H9 (cell line): Measurements from ENCODE around the gene RFPL3. TPM values are rescaled to one million over a fixed set of nuclear protein-coding genes. Genes with fewer than 3 reads are reported as not detected.

ENCODE experiments used
- DNase-seq: peaks from one replicate; pipeline ENCODE4 v3.0.0-alpha.2; 2017
- H2AFZ ChIP-seq: one replicate; pipeline ENCODE4 v1.6.1; 2013; ENCODE audit warnings: mild to moderate bottlenecking, low read length, control low read depth, moderate library complexity
- H2AK5ac ChIP-seq: 2 replicates; pipeline ENCODE4 v1.6.1; 2013; ENCODE audit warnings: low read length, control low read depth, mixed read lengths; ENCODE audit not compliant: insufficient read length
- H2BK120ac ChIP-seq: one replicate; pipeline ENCODE4 v1.6.1; 2013; ENCODE audit warnings: low read depth, mild to moderate bottlenecking, low read length, control low read depth, inconsistent platforms; ENCODE audit not compliant: poor library complexity, severe bottlenecking
- H2BK12ac ChIP-seq: 2 replicates; pipeline ENCODE4 v1.6.1; 2013; ENCODE audit warnings: low read length, control low read depth, mixed read lengths, low read depth; ENCODE audit not compliant: insufficient read length
- H2BK15ac ChIP-seq: 2 replicates; pipeline ENCODE4 v1.6.1; 2013; ENCODE audit warnings: low read depth, low read length, control low read depth
- H2BK20ac ChIP-seq: one replicate; pipeline ENCODE4 v1.6.1; 2013; ENCODE audit warnings: low read depth, mild to moderate bottlenecking, low read length, control low read depth, inconsistent platforms; ENCODE audit not compliant: poor library complexity, severe bottlenecking
- H2BK5ac ChIP-seq: 2 replicates; pipeline ENCODE4 v1.6.1; 2013; ENCODE audit warnings: low read length, control low read depth, mixed read lengths; ENCODE audit not compliant: insufficient read length
- H3K14ac ChIP-seq: 2 replicates; pipeline ENCODE4 v1.6.1; 2013; ENCODE audit warnings: low read length, control low read depth; ENCODE audit not compliant: insufficient read depth
- H3K18ac ChIP-seq: 2 replicates; pipeline ENCODE4 v1.6.1; 2013; ENCODE audit warnings: low read depth, mild to moderate bottlenecking, mixed read lengths, low read length, control low read depth; ENCODE audit not compliant: insufficient read length
- H3K23ac ChIP-seq: 2 replicates; pipeline ENCODE4 v1.6.1; 2013; ENCODE audit warnings: low read length, control low read depth, mixed read lengths, low read depth; ENCODE audit not compliant: insufficient read length
- H3K23me2 ChIP-seq: 2 replicates; pipeline ENCODE4 v1.6.1; 2013; ENCODE audit warnings: low read depth, mild to moderate bottlenecking, mixed read lengths, low read length, control low read depth; ENCODE audit not compliant: insufficient read length, poor library complexity, severe bottlenecking
- H3K27ac ChIP-seq: 2 replicates; pipeline ENCODE4 v1.5.1; 2013; ENCODE audit warnings: low read length, control low read depth, mixed read lengths, low read depth; ENCODE audit not compliant: insufficient read length
- H3K27me3 ChIP-seq: 2 replicates; pipeline ENCODE4 v1.6.1; 2013; ENCODE audit warnings: low read length, control low read depth, inconsistent platforms; ENCODE audit not compliant: insufficient read depth
- H3K4ac ChIP-seq: 2 replicates; pipeline ENCODE4 v1.6.1; 2013; ENCODE audit warnings: low read depth, mild to moderate bottlenecking, control low read depth, inconsistent platforms, low read length, moderate library complexity
- H3K4me1 ChIP-seq: 2 replicates; pipeline ENCODE4 v1.6.1; 2013; ENCODE audit warnings: low read length, control low read depth, inconsistent platforms; ENCODE audit not compliant: insufficient read depth
- H3K4me2 ChIP-seq: 2 replicates; pipeline ENCODE4 v1.6.1; 2013; ENCODE audit warnings: low read length, control low read depth, mixed read lengths; ENCODE audit not compliant: insufficient read length, insufficient read depth
- H3K56ac ChIP-seq: 2 replicates; pipeline ENCODE4 v1.6.1; 2013; ENCODE audit warnings: low read depth, mild to moderate bottlenecking, mixed read lengths, low read length, control low read depth; ENCODE audit not compliant: insufficient read length
- H3K79me1 ChIP-seq: 2 replicates; pipeline ENCODE4 v1.6.1; 2013; ENCODE audit warnings: low read depth, mild to moderate bottlenecking, moderate library complexity, low read length, control low read depth, inconsistent platforms; ENCODE audit not compliant: insufficient read depth, poor library complexity, severe bottlenecking
- H3K79me2 ChIP-seq: 2 replicates; pipeline ENCODE4 v1.6.1; 2013; ENCODE audit warnings: low read length, control low read depth, inconsistent platforms; ENCODE audit not compliant: insufficient read depth
- H3K9ac ChIP-seq: 2 replicates; pipeline ENCODE4 v1.6.1; 2013; ENCODE audit warnings: low read length, control low read depth, mixed read lengths; ENCODE audit not compliant: insufficient read length; ENCODE audit errors: extremely low read depth
- H3K9me3 ChIP-seq: one replicate; pipeline ENCODE4 v1.6.1; 2013; ENCODE audit warnings: low read depth, low read length, inconsistent platforms; ENCODE audit not compliant: control insufficient read depth
- H3T11ph ChIP-seq: one replicate; pipeline ENCODE4 v1.6.1; 2013; ENCODE audit warnings: mild to moderate bottlenecking, low read length, control low read depth, inconsistent platforms
- H4K20me1 ChIP-seq: one replicate; pipeline ENCODE4 v1.6.1; 2013; ENCODE audit not compliant: control insufficient read depth, insufficient read length, insufficient read depth
- H4K5ac ChIP-seq: 2 replicates; pipeline ENCODE4 v1.6.1; 2013; ENCODE audit warnings: low read depth, mild to moderate bottlenecking, mixed read lengths, low read length, control low read depth; ENCODE audit not compliant: insufficient read length
- H4K8ac ChIP-seq: replicated peaks from 2 replicates; pipeline ENCODE4 v1.6.1; 2013; ENCODE audit warnings: low read length, control low read depth, mixed read lengths, low read depth; ENCODE audit not compliant: insufficient read length
- H4K91ac ChIP-seq: 2 replicates; pipeline ENCODE4 v1.6.1; 2013; ENCODE audit warnings: low read depth, mild to moderate bottlenecking, moderate library complexity, mixed read lengths, low read length, control low read depth; ENCODE audit not compliant: insufficient read length
- H3K27ac Mint-ChIP-seq, 3 experiments: 2 replicates in 2 of 3; 3 replicates in 1 of 3; pipeline ENCODE4 v1.8.0; 2020 to 2021; ENCODE audit warnings: mixed read lengths in 3 of 3, mild to moderate bottlenecking in 1 of 3, moderate library complexity in 1 of 3
- H3K27me3 Mint-ChIP-seq: 2 replicates; pipeline ENCODE4 v1.8.0; 2021; ENCODE audit warnings: low read depth, mild to moderate bottlenecking, moderate library complexity, mixed read lengths
- H3K36me3 Mint-ChIP-seq, 3 experiments: 2 replicates in 2 of 3; 3 replicates in 1 of 3; pipeline ENCODE4 v1.8.0; 2020 to 2021; ENCODE audit warnings: low read depth in 3 of 3, mixed read lengths in 3 of 3; ENCODE audit not compliant: insufficient read depth in 1 of 3
- H3K4me1 Mint-ChIP-seq, 2 experiments: 2 replicates each; pipeline ENCODE4 v1.8.0; 2020; ENCODE audit warnings: mixed read lengths in 2 of 2
- H3K4me3 Mint-ChIP-seq, 2 experiments: 2 replicates in 1 of 2; 3 replicates in 1 of 2; pipeline ENCODE4 v1.8.0; 2020 to 2021; ENCODE audit warnings: mild to moderate bottlenecking in 2 of 2, mixed read lengths in 2 of 2, moderate library complexity in 1 of 2
- H3K9me3 Mint-ChIP-seq, 2 experiments: 2 replicates in 1 of 2; 3 replicates in 1 of 2; pipeline ENCODE4 v1.8.0; 2020; ENCODE audit warnings: mild to moderate bottlenecking in 2 of 2, mixed read lengths in 2 of 2, moderate library complexity in 1 of 2
- WGBS: extraction: QIAGEN DNeasy Blood & Tissue Kit; methylation state at CpG from one replicate; pipeline ENCODE4 v1.1.7; 2013; ENCODE audit warnings: missing lambda C conversion rate, low lambda C conversion rate, mixed read lengths; ENCODE audit not compliant: insufficient read length; ENCODE audit errors: extremely low coverage; 5-methylcytosine and 5-hydroxymethylcytosine counted together
- total RNA-seq: library from RNA; stranded (reverse); gene quantifications from 2 replicates; pipeline ENCODE4 v1.2.1, GENCODE V29; 2021
- TF ChIP-seq, protein P1 (sequence below): fragments of 200-600 bp; sonication (generic); conservative IDR thresholded peaks from 3 replicates; pipeline ENCODE4 v1.8.0; 2021; ENCODE audit warnings: antibody characterized with exemption, mild to moderate bottlenecking

RFPL3 gene
- total RNA-seq, 1 experiment from 2014 or later: not detected

DNA sequence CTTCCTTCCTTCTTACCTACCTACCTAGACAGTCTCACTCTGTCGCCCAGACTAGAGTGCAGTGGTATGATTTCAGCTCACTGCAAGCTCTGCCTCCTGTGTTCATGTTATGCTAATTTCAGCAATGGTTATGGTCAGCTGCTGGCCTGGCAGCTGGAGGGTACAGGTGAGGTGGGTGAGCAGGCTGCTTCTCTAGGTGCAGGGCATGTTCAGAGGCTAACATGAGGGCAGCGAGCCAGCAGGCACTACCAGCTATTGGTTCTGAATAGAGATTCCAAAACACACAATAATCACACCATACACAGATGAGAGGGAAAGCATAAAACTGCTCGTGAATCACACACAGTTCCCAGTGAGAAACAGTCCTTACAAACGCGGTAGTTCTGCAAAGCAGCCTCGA, 48.7 kb upstream of the RFPL3 start:
- DNase-seq: no peak
- H2BK120ac ChIP-seq: no peak overlapping the region

More for the DNA sequence above, 48.7 kb upstream of the RFPL3 start:
- no peak overlapping the region for H3K27ac ChIP-seq
- H3K56ac ChIP-seq: no peak overlapping the region
- no peaks in the 10 kb centered on the region for H4K20me1 ChIP-seq
- H3K4me1 Mint-ChIP-seq: peaks cover 2 to 8% of the 10 kb centered on the region in 2 experiments; a peak in 2 of 4 replicates
- H4K8ac ChIP-seq: no peak overlapping the region
- no peak overlapping the region for H3K18ac ChIP-seq
- H4K91ac ChIP-seq: no peak overlapping the region
- no peak overlapping the region for H2BK15ac ChIP-seq
- no CpG with 5 or more reads among the region's 6 CpGs for WGBS
- no peak overlapping the region for H2AK5ac ChIP-seq
- H3K4me2 ChIP-seq: no peak overlapping the region
- H3K4ac ChIP-seq: no peak overlapping the region
- no peak overlapping the region for H4K5ac ChIP-seq
- H3K4me3 Mint-ChIP-seq: peak overlapping the region in 1 of 2 experiments; percentile 27; a peak in 1 of 5 replicates
- no peak overlapping the region for H3K14ac ChIP-seq
- no peaks in the 10 kb centered on the region; a peak in 1 of 5 replicates for H3K9me3 Mint-ChIP-seq
- H3K27me3 Mint-ChIP-seq: peaks cover 59% of the 10 kb centered on the region
- H3K27ac Mint-ChIP-seq: peak overlapping the region in 1 of 3 experiments; percentile 27; a peak in 1 of 7 replicates
- H3K79me1 ChIP-seq: no peaks in the 10 kb centered on the region
- TF ChIP-seq, protein P1, sequence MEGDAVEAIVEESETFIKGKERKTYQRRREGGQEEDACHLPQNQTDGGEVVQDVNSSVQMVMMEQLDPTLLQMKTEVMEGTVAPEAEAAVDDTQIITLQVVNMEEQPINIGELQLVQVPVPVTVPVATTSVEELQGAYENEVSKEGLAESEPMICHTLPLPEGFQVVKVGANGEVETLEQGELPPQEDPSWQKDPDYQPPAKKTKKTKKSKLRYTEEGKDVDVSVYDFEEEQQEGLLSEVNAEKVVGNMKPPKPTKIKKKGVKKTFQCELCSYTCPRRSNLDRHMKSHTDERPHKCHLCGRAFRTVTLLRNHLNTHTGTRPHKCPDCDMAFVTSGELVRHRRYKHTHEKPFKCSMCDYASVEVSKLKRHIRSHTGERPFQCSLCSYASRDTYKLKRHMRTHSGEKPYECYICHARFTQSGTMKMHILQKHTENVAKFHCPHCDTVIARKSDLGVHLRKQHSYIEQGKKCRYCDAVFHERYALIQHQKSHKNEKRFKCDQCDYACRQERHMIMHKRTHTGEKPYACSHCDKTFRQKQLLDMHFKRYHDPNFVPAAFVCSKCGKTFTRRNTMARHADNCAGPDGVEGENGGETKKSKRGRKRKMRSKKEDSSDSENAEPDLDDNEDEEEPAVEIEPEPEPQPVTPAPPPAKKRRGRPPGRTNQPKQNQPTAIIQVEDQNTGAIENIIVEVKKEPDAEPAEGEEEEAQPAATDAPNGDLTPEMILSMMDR: no peak
- H3K23me2 ChIP-seq: no peaks in the 10 kb centered on the region
- no peak overlapping the region for H3K23ac ChIP-seq
- no peaks in the 10 kb centered on the region for H3K36me3 Mint-ChIP-seq
- H3K79me2 ChIP-seq: no peaks in the 10 kb centered on the region
- H3T11ph ChIP-seq: no peak overlapping the region
- H2BK12ac ChIP-seq: no peak overlapping the region
- H2BK20ac ChIP-seq: no peak overlapping the region
- no peak overlapping the region for H3K9ac ChIP-seq
- H3K27me3 ChIP-seq: no peaks in the 10 kb centered on the region
- no peak overlapping the region for H2BK5ac ChIP-seq
- H3K4me1 ChIP-seq: no peaks in the 10 kb centered on the region
- H2AFZ ChIP-seq: no peak overlapping the region
- H3K9me3 ChIP-seq: no peaks in the 10 kb centered on the region
